Panc1 (cell line): ENCODE data around the gene TRABD2B. TPM values are rescaled to one million over a fixed set of nuclear protein-coding genes. Genes with fewer than 3 reads are reported as not detected.

ENCODE experiments used
- ATAC-seq: fragments of 200-7000 bp; cut with Tn5 transposase; 2 replicates; pipeline ENCODE4 v1.9.1; 2020; ENCODE audit warnings: mild to moderate bottlenecking, moderate library complexity
- BruUV-seq: library from RNA; stranded (reverse); fragments of 400-500 nt; replicated peaks from 2 replicates; lab custom pipeline; 2021; lab: Mats Ljungman, UMichigan
- CTCF ChIA-PET: fragments of 300-600 bp; sonication (Branson Sonifier 250); formaldehyde crosslinking; loops from one replicate; lab custom pipeline; 2022; ENCODE audit warnings: antibody characterized with exemption; lab: Charles Lee
- POLR2A ChIA-PET: fragments of 300-600 bp; sonication (Branson Sonifier 250); formaldehyde crosslinking; loops from one replicate; lab custom pipeline; 2022; ENCODE audit warnings: antibody characterized with exemption; lab: Charles Lee
- DNase-seq: peaks from one replicate; pipeline ENCODE4 v3.0.0-alpha.2; 2010; ENCODE audit warnings: low read depth, low spot score
- H3K27ac ChIP-seq: 2 replicates; pipeline ENCODE4 v1.5.1; 2011; ENCODE audit warnings: mild to moderate bottlenecking, low read length, inconsistent platforms
- H3K27me3 ChIP-seq: fragments of 200-500 bp; sonication (Bioruptor generic); 2 replicates; pipeline ENCODE4 v1.6.0; 2014; ENCODE audit warnings: low read length, inconsistent platforms; ENCODE audit not compliant: control insufficient read depth, insufficient read depth
- H3K36me3 ChIP-seq: fragments of 200-500 bp; sonication (Bioruptor generic); 2 replicates; pipeline ENCODE4 v1.5.1; 2014; ENCODE audit warnings: inconsistent platforms, mild to moderate bottlenecking, low read length, moderate library complexity; ENCODE audit not compliant: control insufficient read depth, insufficient read depth
- H3K4me1 ChIP-seq: 2 replicates; pipeline ENCODE4 v1.5.1; 2011; ENCODE audit warnings: inconsistent platforms, mild to moderate bottlenecking, low read length, moderate library complexity; ENCODE audit not compliant: control insufficient read depth, insufficient read depth
- H3K4me3 ChIP-seq, 2 experiments: 2 replicates each; pipeline ENCODE4 v1.5.1; 2011 to 2012; ENCODE audit warnings: low read depth in 2 of 2, low read length in 2 of 2, mild to moderate bottlenecking in 2 of 2, inconsistent platforms in 1 of 2, moderate library complexity in 1 of 2
- H3K9me3 ChIP-seq: fragments of 200-500 bp; sonication (Bioruptor generic); 2 replicates; pipeline ENCODE4 v1.5.1; 2014; ENCODE audit warnings: low read depth, mild to moderate bottlenecking, inconsistent platforms, low read length, moderate library complexity; ENCODE audit not compliant: control insufficient read depth, insufficient read depth
- POLR2AphosphoS5 ChIP-seq: IDR thresholded peaks from 2 replicates; pipeline ENCODE4 v1.6.1; 2012; ENCODE audit warnings: mild to moderate bottlenecking, low read depth, low read length, moderate library complexity
- SIN3A ChIP-seq: IDR thresholded peaks from 2 replicates; pipeline ENCODE4 v1.6.1; 2012; ENCODE audit warnings: low read depth, mild to moderate bottlenecking, low read length, moderate library complexity, borderline replicate concordance; ENCODE audit not compliant: insufficient read depth
- TCF7L2 ChIP-seq: IDR thresholded peaks from 2 replicates; pipeline ENCODE4 v1.6.1; 2011; ENCODE audit warnings: mild to moderate bottlenecking, low read depth, low read length, inconsistent platforms
- in situ Hi-C: cut with HindIII; loops from 2 replicates; pipeline ENCODE4 v1.10.0; 2016; ENCODE audit warnings: low sequenced_read_pairs, low pct_unique_long_range_greater_than_20kb
- intact Hi-C: fragments of 100-400 bp; cut with micrococcal nuclease; formaldehyde crosslinking; loops from one replicate; pipeline ENCODE4 v1.10.0; 2022; ENCODE audit not compliant: unreplicated experiment
- total RNA-seq: library from RNA; stranded (reverse); gene quantifications from one replicate; pipeline ENCODE4 v1.2.1, GENCODE V29; 2021; ENCODE audit not compliant: unreplicated experiment
- TF ChIP-seq, protein P1 (sequence below), 2 experiments: IDR thresholded peaks; 2 replicates each; pipeline ENCODE4 v1.6.1; 2011 to 2012; ENCODE audit warnings: low read depth in 2 of 2, control low read depth in 1 of 2, low read length in 1 of 2, mild to moderate bottlenecking in 1 of 2, moderate library complexity in 1 of 2; ENCODE audit not compliant: insufficient read depth in 1 of 2
- TF ChIP-seq, protein P2 (sequence below): fragments of 450-650 bp; IDR thresholded peaks from 2 replicates; pipeline ENCODE4 v1.5.1; 2017; ENCODE audit warnings: mild to moderate bottlenecking

Gene TRABD2B
- total RNA-seq, 1 experiment from 2014 or later, result not detected

DNA sequence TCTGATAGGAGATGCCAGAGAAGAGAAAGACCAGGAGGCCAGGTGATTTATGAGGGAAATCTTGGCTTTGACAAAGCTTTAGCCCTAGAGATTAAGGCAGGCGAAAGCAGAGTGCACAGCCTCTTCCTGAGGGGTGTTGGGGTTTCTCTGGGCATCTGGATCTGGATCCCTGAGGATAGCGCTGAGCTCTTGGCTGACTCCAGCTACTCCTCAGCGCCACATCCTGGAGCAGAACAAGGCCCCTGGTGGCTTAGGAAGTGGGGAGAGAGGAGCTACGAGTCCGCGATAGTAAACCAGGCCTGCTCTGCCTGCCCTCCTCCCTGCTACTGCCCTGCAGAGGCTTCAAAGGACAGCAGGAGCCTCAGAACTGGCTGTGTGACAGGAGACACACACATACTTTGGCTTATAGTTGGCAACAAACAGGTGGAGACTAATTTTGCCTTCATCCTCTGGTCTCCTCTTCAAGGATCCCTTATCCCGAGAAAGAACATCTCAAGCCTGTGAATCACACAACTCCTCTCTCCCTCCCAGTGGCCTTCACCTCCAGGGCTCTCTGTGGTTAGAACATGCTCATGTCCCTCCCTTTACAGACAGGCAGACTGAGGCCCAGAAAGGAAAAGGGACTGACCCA lies 66.9 kb downstream of the TRABD2B start:
- Histone ChIP-seq H3K27me3 (peaks cover 4% of the 10 kb centered on the region), H3K9me3 (no peaks in the 10 kb centered on the region), H3K27ac (no peak overlapping the region), H3K4me1 (no peaks in the 10 kb centered on the region), H3K4me3 (no peak overlapping the region), H3K36me3 (no peaks in the 10 kb centered on the region)
- TF ChIP-seq, protein P1, sequence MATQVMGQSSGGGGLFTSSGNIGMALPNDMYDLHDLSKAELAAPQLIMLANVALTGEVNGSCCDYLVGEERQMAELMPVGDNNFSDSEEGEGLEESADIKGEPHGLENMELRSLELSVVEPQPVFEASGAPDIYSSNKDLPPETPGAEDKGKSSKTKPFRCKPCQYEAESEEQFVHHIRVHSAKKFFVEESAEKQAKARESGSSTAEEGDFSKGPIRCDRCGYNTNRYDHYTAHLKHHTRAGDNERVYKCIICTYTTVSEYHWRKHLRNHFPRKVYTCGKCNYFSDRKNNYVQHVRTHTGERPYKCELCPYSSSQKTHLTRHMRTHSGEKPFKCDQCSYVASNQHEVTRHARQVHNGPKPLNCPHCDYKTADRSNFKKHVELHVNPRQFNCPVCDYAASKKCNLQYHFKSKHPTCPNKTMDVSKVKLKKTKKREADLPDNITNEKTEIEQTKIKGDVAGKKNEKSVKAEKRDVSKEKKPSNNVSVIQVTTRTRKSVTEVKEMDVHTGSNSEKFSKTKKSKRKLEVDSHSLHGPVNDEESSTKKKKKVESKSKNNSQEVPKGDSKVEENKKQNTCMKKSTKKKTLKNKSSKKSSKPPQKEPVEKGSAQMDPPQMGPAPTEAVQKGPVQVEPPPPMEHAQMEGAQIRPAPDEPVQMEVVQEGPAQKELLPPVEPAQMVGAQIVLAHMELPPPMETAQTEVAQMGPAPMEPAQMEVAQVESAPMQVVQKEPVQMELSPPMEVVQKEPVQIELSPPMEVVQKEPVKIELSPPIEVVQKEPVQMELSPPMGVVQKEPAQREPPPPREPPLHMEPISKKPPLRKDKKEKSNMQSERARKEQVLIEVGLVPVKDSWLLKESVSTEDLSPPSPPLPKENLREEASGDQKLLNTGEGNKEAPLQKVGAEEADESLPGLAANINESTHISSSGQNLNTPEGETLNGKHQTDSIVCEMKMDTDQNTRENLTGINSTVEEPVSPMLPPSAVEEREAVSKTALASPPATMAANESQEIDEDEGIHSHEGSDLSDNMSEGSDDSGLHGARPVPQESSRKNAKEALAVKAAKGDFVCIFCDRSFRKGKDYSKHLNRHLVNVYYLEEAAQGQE (IDR thresholded peaks at IDR 0.05; ENCODE audit: insufficient read depth in 1 of 2, low read depth in 2 of 2, low read length in 1 of 2), result no peak
- TF ChIP-seq, protein P2, sequence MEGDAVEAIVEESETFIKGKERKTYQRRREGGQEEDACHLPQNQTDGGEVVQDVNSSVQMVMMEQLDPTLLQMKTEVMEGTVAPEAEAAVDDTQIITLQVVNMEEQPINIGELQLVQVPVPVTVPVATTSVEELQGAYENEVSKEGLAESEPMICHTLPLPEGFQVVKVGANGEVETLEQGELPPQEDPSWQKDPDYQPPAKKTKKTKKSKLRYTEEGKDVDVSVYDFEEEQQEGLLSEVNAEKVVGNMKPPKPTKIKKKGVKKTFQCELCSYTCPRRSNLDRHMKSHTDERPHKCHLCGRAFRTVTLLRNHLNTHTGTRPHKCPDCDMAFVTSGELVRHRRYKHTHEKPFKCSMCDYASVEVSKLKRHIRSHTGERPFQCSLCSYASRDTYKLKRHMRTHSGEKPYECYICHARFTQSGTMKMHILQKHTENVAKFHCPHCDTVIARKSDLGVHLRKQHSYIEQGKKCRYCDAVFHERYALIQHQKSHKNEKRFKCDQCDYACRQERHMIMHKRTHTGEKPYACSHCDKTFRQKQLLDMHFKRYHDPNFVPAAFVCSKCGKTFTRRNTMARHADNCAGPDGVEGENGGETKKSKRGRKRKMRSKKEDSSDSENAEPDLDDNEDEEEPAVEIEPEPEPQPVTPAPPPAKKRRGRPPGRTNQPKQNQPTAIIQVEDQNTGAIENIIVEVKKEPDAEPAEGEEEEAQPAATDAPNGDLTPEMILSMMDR, result no peak
- no peak for TF ChIP-seq POLR2AphosphoS5
- TF ChIP-seq TCF7L2, result no peak
- no peak for TF ChIP-seq SIN3A
- no peak for DNase-seq
- ChIA-PET CTCF (no interaction called here), POLR2A (no interaction called here)
- in situ Hi-C loops, result no loop called here
- BruUV-seq, result no TSS peak
- intact Hi-C loops, result loop anchor here (10.0 kb wide), 1 partner anchor 134 kb away; no protein-coding TSS in a partner anchor
- ATAC-seq, result no peak

DNA sequence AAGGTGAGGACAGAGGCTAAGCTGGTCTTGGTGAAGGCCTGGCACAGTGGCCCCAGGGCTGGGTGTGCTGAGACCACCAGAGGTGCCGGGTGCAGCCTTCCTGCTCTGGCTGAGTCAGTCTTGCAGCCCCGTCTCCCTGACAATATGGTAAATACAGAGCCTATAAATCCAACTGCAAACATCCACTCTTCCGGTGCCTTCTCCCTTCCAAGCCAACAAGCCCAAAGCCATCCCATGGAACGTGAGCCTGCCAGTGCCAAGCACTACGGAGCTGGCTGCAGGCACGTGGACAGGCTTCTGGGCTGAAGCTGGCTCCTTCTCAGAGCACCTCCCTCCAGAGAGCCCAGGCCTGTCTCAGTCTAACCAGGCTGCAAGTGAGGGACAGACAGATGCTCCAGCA lies 70.0 kb downstream of the TRABD2B start:
- intact Hi-C loops (no loop called here), in situ Hi-C loops (no loop called here)
- BruUV-seq, result no TSS peak
- Histone ChIP-seq H3K27ac (no peak overlapping the region), H3K27me3 (peaks cover 6% of the 10 kb centered on the region), H3K9me3 (no peaks in the 10 kb centered on the region), H3K4me3 (no peak overlapping the region), H3K36me3 (no peaks in the 10 kb centered on the region), H3K4me1 (no peaks in the 10 kb centered on the region)
- DNase-seq, result no peak
- ChIA-PET POLR2A (no interaction called here), CTCF (no interaction called here)
- TF ChIP-seq, protein P1 (IDR thresholded peaks at IDR 0.05; ENCODE audit: insufficient read depth in 1 of 2, low read depth in 2 of 2, low read length in 1 of 2), result no peak
- TF ChIP-seq SIN3A, result no peak
- TF ChIP-seq POLR2AphosphoS5, result no peak
- TF ChIP-seq, protein P2, result no peak
- TF ChIP-seq TCF7L2, result no peak
- ATAC-seq, result no peak
